DOHH2 (cell line): Measurements from ENCODE around the gene CPLX3.

Experiments
- H3F3A ChIP-seq: fragments of 200-600 bp; sonication (generic), shearing (Covaris generic); 2 replicates; pipeline ENCODE4 v1.6.0; 2016; ENCODE audit warnings: antibody characterized with exemption, mild to moderate bottlenecking; ENCODE audit not compliant: control insufficient read depth, insufficient read depth
- H3K27ac ChIP-seq: fragments of 200-600 bp; sonication (generic); 2 replicates; pipeline ENCODE4 v1.5.1; 2014; ENCODE audit warnings: low read depth, mild to moderate bottlenecking, low read length, moderate library complexity
- H3K27me3 ChIP-seq: fragments of 200-600 bp; sonication (generic); 2 replicates; pipeline ENCODE4 v1.6.1; 2014; ENCODE audit warnings: mild to moderate bottlenecking, low read length, mixed read lengths; ENCODE audit not compliant: control insufficient read depth
- H3K36me3 ChIP-seq: fragments of 200-600 bp; sonication (generic); 2 replicates; pipeline ENCODE4 v1.6.1; 2014; ENCODE audit warnings: mild to moderate bottlenecking, low read length, moderate library complexity, mixed read lengths; ENCODE audit not compliant: control insufficient read depth
- H3K4me1 ChIP-seq: fragments of 200-600 bp; sonication (generic); 2 replicates; pipeline ENCODE4 v1.6.1; 2014; ENCODE audit warnings: mild to moderate bottlenecking, low read length, mixed read lengths; ENCODE audit not compliant: control insufficient read depth
- H3K4me2 ChIP-seq: fragments of 200-600 bp; sonication (generic); 2 replicates; pipeline ENCODE4 v1.6.0; 2014; ENCODE audit warnings: mild to moderate bottlenecking, low read length, moderate library complexity
- H3K4me3 ChIP-seq: fragments of 200-600 bp; sonication (generic); 2 replicates; pipeline ENCODE4 v1.5.1; 2014; ENCODE audit warnings: mild to moderate bottlenecking, low read length, mixed read lengths
- H3K79me2 ChIP-seq: fragments of 200-600 bp; sonication (generic); 2 replicates; pipeline ENCODE4 v1.6.1; 2014; ENCODE audit warnings: mild to moderate bottlenecking, low read length, mixed read lengths; ENCODE audit not compliant: control insufficient read depth
- H3K9me2 ChIP-seq: fragments of 200-600 bp; sonication (generic); replicated peaks from 2 replicates; pipeline ENCODE4 v1.6.1; 2014; ENCODE audit warnings: mild to moderate bottlenecking, low read length, mixed read lengths; ENCODE audit not compliant: control insufficient read depth
- H3K9me3 ChIP-seq: fragments of 200-600 bp; sonication (generic); 2 replicates; pipeline ENCODE4 v1.6.1; 2014; ENCODE audit warnings: antibody characterized with exemption, low read length, mixed read lengths; ENCODE audit not compliant: control insufficient read depth, insufficient read depth
- H4K20me1 ChIP-seq: fragments of 200-600 bp; sonication (generic); 2 replicates; pipeline ENCODE4 v1.6.0; 2014; ENCODE audit warnings: low read depth, mild to moderate bottlenecking, antibody characterized with exemption, low read length, moderate library complexity; ENCODE audit not compliant: control insufficient read depth, insufficient read depth
- EZH2phosphoT487 ChIP-seq: fragments of 200-600 bp; sonication (generic); IDR thresholded peaks from 2 replicates; pipeline ENCODE4 v1.6.1; 2017; ENCODE audit warnings: borderline replicate concordance, mild to moderate bottlenecking, antibody characterized with exemption, low read length, moderate library complexity, mixed read lengths
- TF ChIP-seq, protein P1 (sequence below): fragments of 200-600 bp; sonication (generic); IDR thresholded peaks from one replicate; pipeline ENCODE4 v1.5.1; 2014; ENCODE audit warnings: antibody characterized with exemption, mild to moderate bottlenecking, low read depth, low read length; ENCODE audit not compliant: poor library complexity, severe bottlenecking

CPLX3 gene

DNA sequence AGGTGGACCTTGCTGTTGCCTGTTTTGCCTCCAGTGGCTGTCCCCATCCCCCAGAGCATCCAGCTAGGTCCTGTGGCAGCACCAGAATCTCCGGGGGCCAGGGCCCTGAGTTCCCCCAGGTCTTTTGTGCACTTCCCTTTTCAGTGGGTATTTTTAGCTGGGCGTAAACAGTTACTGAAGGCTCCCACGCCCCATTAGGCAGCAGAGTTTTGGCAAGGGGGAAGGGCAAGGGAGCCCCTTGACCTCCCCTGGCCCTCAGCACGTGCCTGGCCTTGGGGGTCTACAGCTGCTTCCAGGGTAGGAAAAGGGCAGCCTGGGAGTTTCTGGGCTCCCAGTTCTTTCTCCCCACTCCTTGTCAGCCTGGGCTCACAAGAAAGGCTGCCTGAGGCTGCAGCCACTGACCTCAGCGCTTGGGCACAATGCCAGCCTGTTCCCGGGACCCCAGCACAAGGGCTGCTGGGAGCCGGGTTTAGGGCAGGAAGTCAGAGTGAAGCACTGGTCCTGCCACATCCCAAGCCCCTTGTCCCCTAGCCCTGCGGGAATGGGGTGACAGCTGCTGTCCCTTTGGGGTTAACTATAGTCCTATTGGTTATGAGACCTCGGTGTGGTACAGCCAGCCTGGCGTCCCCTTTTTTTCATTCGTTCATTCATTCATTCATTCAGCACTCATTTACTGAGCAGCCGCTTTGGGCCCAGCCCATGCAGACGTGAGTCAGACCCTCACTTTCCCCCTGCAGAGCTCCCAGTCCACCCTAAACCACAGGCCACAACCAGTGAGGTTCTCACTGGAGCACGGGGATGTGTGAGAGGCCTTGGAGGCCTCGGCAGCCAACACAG, 36.1 kb upstream of the CPLX3 start:
- peak overlapping the region; percentile 100 for H3K4me2 ChIP-seq
- H3K4me1 ChIP-seq, result peaks cover 97% of the 10 kb centered on the region
- peak overlapping the region; percentile 99 for H3K27ac ChIP-seq
- peaks cover 31% of the 10 kb centered on the region for H4K20me1 ChIP-seq
- peaks cover 50% of the 10 kb centered on the region for H3F3A ChIP-seq
- H3K79me2 ChIP-seq, result peaks cover 92% of the 10 kb centered on the region
- H3K4me3 ChIP-seq, result peak overlapping the region; percentile 98
- no peaks in the 10 kb centered on the region for H3K9me3 ChIP-seq
- no peaks in the 10 kb centered on the region for H3K9me2 ChIP-seq
- no peaks in the 10 kb centered on the region for H3K27me3 ChIP-seq
- TF ChIP-seq EZH2phosphoT487, result no peak
- TF ChIP-seq, protein P1, sequence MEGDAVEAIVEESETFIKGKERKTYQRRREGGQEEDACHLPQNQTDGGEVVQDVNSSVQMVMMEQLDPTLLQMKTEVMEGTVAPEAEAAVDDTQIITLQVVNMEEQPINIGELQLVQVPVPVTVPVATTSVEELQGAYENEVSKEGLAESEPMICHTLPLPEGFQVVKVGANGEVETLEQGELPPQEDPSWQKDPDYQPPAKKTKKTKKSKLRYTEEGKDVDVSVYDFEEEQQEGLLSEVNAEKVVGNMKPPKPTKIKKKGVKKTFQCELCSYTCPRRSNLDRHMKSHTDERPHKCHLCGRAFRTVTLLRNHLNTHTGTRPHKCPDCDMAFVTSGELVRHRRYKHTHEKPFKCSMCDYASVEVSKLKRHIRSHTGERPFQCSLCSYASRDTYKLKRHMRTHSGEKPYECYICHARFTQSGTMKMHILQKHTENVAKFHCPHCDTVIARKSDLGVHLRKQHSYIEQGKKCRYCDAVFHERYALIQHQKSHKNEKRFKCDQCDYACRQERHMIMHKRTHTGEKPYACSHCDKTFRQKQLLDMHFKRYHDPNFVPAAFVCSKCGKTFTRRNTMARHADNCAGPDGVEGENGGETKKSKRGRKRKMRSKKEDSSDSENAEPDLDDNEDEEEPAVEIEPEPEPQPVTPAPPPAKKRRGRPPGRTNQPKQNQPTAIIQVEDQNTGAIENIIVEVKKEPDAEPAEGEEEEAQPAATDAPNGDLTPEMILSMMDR, result no peak
- H3K36me3 ChIP-seq, result peaks cover 88% of the 10 kb centered on the region

DNA sequence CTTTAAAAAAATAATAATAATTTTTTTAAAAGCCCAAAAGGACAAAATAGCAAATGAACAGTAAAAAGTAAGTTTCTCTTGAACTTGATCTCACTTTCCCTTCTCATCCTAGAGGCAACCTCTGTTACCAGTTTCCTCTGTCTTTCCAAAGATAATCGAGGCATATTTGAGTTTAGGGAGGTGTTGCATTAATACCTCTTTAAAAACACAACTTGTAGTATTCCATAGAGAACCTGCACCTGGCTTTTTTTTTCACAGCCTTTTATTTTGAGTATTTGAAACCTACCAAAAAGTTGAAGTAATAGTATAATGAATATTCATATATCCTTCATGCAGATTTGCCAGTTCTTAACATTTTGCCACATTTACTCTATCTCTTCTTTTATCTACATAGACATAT, 35.4 kb upstream of the CPLX3 start:
- Histone ChIP-seq H3K79me2 (peaks cover 93% of the 10 kb centered on the region), H3F3A (peaks cover 50% of the 10 kb centered on the region), H3K4me1 (peaks cover 95% of the 10 kb centered on the region), H3K27ac (peak overlapping the region; percentile 99), H3K4me2 (peak overlapping the region; percentile 100), H3K4me3 (peak overlapping the region; percentile 98), H3K9me3 (no peaks in the 10 kb centered on the region), H3K9me2 (no peaks in the 10 kb centered on the region), H4K20me1 (peaks cover 33% of the 10 kb centered on the region), H3K27me3 (no peaks in the 10 kb centered on the region), H3K36me3 (peaks cover 88% of the 10 kb centered on the region)
- no peak for TF ChIP-seq EZH2phosphoT487
- TF ChIP-seq, protein P1, result no peak

DNA sequence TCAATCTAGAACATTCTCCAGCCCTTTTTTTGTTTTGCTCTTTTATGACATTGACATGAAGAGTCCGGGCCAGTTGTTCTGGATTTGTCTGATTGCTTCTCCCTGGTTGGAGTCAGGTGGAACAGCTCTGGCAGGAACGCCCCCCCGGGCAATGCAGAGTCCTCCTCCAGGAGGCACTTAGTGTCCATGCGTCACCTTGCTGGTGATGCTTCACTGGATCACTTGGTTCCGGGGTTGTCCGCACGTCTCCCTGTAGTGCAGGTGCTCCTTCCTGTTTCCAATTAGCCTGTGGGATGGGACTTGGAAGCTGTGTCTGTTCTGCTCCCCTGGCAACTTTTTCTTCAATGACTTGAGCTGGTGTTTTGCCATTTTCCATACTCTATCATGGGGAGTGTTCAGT, 34.8 kb upstream of the CPLX3 start:
- H3K79me2 ChIP-seq, result peaks cover 93% of the 10 kb centered on the region

More for the DNA sequence above, 34.8 kb upstream of the CPLX3 start:
- Histone ChIP-seq H3K36me3 (peaks cover 85% of the 10 kb centered on the region), H3K9me3 (no peaks in the 10 kb centered on the region), H3K4me1 (peaks cover 95% of the 10 kb centered on the region), H4K20me1 (peaks cover 34% of the 10 kb centered on the region), H3K27me3 (no peaks in the 10 kb centered on the region), H3K9me2 (no peaks in the 10 kb centered on the region), H3F3A (peaks cover 50% of the 10 kb centered on the region), H3K27ac (peak overlapping the region; percentile 99), H3K4me3 (peak overlapping the region; percentile 98), H3K4me2 (peak overlapping the region; percentile 100)
- TF ChIP-seq, protein P1, result no peak
